ENCODE data around the gene FAM53B.

Gene FAM53B

DNA sequence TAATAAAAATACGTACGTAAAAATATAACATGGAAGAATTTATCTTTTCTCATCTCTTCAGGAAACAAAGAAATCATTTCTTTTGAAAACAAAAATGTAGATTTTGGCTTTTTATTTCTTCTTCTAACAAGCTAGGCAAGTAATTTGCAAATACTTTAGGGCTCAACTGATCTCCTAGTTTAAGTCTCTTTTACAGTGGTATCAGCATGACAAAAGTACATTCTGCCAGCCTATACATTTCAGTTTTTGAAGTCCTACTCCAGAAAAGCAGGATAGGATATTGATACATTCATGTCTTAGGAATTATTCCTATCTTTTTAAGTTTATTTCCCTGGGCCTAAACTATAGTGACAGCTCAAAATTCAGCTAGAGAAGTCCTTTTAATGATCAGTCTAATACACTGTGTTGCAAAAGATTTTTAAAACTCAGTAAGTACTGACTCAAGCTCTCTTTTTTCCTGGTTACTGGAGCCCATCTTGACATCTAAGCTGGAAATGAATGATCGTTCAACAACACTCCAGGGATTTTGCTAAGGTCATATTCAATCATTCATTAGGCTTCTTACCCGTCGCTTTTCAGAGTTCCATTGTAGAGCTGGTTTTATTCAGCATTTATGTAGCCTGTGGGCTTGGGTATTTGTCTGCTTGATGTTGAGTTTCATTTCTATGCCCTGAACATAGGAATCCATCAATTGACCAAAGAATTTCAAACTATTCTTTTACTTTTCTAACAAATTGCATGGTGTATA, 12.2 kb upstream of the FAM53B start:
- ATAC-seq: no peak

DNA sequence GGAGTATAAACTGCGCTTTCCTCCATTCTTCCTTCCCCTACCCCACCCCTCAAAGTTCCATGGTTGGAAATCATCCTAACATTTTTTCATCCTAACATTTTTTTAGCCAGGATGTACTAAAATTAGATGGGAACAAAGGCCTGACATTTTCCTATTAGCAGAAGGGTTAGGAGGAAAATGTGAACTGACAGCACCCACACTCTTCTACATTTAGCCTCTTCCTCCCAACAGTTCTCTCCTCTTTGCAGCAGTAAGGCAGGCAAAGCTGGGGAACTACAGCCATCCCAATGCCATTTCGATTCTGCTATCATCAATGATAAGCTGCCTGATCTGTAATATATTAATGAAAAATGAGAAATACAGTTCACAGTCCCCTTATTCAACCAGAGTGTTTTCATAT, 11.4 kb upstream of the FAM53B start:
- no peak for ATAC-seq
- no peak for TF ChIP-seq PPARA (CRISPR knock-in tag; IDR thresholded peaks at IDR 0.05; ENCODE audit: borderline replicate concordance)
- TF ChIP-seq ZNF70 (CRISPR knock-in tag; IDR thresholded peaks at IDR 0.05): no peak

More for the DNA sequence above, 12.2 kb upstream of the FAM53B start:
- TF ChIP-seq PPARA (CRISPR knock-in tag; IDR thresholded peaks at IDR 0.05; ENCODE audit: borderline replicate concordance): no peak
- no peak for TF ChIP-seq ZNF8 (CRISPR knock-in tag; IDR thresholded peaks at IDR 0.05)
- TF ChIP-seq, protein P1, sequence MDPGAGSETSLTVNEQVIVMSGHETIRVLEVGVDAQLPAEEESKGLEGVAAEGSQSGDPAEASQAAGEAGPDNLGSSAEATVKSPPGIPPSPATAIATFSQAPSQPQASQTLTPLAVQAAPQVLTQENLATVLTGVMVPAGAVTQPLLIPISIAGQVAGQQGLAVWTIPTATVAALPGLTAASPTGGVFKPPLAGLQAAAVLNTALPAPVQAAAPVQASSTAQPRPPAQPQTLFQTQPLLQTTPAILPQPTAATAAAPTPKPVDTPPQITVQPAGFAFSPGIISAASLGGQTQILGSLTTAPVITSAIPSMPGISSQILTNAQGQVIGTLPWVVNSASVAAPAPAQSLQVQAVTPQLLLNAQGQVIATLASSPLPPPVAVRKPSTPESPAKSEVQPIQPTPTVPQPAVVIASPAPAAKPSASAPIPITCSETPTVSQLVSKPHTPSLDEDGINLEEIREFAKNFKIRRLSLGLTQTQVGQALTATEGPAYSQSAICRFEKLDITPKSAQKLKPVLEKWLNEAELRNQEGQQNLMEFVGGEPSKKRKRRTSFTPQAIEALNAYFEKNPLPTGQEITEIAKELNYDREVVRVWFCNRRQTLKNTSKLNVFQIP (CRISPR knock-in tag; IDR thresholded peaks at IDR 0.05; ENCODE audit: borderline replicate concordance, low read depth): no peak
- no peak for TF ChIP-seq TOX (CRISPR knock-in tag; IDR thresholded peaks at IDR 0.05; ENCODE audit: borderline replicate concordance)
- TF ChIP-seq, protein P2, sequence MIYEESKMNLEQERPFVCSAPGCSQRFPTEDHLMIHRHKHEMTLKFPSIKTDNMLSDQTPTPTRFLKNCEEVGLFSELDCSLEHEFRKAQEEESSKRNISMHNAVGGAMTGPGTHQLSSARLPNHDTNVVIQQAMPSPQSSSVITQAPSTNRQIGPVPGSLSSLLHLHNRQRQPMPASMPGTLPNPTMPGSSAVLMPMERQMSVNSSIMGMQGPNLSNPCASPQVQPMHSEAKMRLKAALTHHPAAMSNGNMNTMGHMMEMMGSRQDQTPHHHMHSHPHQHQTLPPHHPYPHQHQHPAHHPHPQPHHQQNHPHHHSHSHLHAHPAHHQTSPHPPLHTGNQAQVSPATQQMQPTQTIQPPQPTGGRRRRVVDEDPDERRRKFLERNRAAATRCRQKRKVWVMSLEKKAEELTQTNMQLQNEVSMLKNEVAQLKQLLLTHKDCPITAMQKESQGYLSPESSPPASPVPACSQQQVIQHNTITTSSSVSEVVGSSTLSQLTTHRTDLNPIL (CRISPR knock-in tag; IDR thresholded peaks at IDR 0.05; ENCODE audit: low read depth): no peak
- TF ChIP-seq ESRRG (CRISPR knock-in tag; IDR thresholded peaks at IDR 0.05): no peak
- TF ChIP-seq ZC3H10 (CRISPR knock-in tag; IDR thresholded peaks at IDR 0.05): no peak
- TF ChIP-seq TCF4 (CRISPR knock-in tag; IDR thresholded peaks at IDR 0.05; ENCODE audit: borderline replicate concordance): no peak
- no peak for TF ChIP-seq ZFP30 (CRISPR knock-in tag; IDR thresholded peaks at IDR 0.05)
- TF ChIP-seq ZNF70 (CRISPR knock-in tag; IDR thresholded peaks at IDR 0.05): no peak
- TF ChIP-seq, protein P3, sequence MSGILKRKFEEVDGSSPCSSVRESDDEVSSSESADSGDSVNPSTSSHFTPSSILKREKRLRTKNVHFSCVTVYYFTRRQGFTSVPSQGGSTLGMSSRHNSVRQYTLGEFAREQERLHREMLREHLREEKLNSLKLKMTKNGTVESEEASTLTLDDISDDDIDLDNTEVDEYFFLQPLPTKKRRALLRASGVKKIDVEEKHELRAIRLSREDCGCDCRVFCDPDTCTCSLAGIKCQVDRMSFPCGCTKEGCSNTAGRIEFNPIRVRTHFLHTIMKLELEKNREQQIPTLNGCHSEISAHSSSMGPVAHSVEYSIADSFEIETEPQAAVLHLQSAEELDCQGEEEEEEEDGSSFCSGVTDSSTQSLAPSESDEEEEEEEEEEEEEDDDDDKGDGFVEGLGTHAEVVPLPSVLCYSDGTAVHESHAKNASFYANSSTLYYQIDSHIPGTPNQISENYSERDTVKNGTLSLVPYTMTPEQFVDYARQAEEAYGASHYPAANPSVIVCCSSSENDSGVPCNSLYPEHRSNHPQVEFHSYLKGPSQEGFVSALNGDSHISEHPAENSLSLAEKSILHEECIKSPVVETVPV (CRISPR knock-in tag; IDR thresholded peaks at IDR 0.05): no peak
- no peak for TF ChIP-seq BACH2 (CRISPR knock-in tag; IDR thresholded peaks at IDR 0.05; ENCODE audit: borderline replicate concordance)
- TF ChIP-seq, protein P4, sequence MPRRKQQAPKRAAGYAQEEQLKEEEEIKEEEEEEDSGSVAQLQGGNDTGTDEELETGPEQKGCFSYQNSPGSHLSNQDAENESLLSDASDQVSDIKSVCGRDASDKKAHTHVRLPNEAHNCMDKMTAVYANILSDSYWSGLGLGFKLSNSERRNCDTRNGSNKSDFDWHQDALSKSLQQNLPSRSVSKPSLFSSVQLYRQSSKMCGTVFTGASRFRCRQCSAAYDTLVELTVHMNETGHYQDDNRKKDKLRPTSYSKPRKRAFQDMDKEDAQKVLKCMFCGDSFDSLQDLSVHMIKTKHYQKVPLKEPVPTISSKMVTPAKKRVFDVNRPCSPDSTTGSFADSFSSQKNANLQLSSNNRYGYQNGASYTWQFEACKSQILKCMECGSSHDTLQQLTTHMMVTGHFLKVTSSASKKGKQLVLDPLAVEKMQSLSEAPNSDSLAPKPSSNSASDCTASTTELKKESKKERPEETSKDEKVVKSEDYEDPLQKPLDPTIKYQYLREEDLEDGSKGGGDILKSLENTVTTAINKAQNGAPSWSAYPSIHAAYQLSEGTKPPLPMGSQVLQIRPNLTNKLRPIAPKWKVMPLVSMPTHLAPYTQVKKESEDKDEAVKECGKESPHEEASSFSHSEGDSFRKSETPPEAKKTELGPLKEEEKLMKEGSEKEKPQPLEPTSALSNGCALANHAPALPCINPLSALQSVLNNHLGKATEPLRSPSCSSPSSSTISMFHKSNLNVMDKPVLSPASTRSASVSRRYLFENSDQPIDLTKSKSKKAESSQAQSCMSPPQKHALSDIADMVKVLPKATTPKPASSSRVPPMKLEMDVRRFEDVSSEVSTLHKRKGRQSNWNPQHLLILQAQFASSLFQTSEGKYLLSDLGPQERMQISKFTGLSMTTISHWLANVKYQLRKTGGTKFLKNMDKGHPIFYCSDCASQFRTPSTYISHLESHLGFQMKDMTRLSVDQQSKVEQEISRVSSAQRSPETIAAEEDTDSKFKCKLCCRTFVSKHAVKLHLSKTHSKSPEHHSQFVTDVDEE (CRISPR knock-in tag; IDR thresholded peaks at IDR 0.05): no peak
- TF ChIP-seq OSR1 (CRISPR knock-in tag; IDR thresholded peaks at IDR 0.05): no peak
- no peak for TF ChIP-seq ZNF565 (CRISPR knock-in tag; conservative IDR thresholded peaks at IDR 0.05; ENCODE audit: low read depth)
- TF ChIP-seq CSDC2 (CRISPR knock-in tag; IDR thresholded peaks at IDR 0.05): no peak
- TF ChIP-seq GLIS3 (CRISPR knock-in tag; IDR thresholded peaks at IDR 0.05): no peak

DNA sequence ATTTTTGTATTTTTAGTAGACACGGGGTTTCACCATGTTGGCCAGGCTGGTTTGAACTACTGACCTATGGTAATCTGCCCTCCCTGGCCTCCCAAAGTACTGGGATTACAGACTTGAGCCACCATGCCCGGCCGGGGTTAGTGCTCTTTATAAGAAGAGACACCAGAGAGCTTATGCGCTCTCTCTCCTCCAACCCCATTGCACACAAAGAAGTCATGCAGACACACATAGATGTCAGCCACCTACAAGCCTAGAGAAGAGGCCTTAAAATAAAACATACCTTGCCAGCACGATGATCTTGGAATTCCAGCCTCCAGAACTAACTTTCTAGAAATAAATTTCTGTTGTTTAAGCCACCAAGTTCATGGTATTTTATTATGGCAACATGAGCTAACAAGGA, 10.0 kb upstream of the FAM53B start:
- no peak for ATAC-seq
- TF ChIP-seq, protein P4 (CRISPR knock-in tag; IDR thresholded peaks at IDR 0.05): no peak
- TF ChIP-seq PPARA (CRISPR knock-in tag; IDR thresholded peaks at IDR 0.05; ENCODE audit: borderline replicate concordance) (no peak), ESRRG (CRISPR knock-in tag; IDR thresholded peaks at IDR 0.05) (no peak), ISL1 (CRISPR knock-in tag; IDR thresholded peaks at IDR 0.05) (no peak), CSDC2 (CRISPR knock-in tag; IDR thresholded peaks at IDR 0.05) (no peak)

All from SK-N-SH treated with all-trans-retinoic acid at 6 μM for 48 hours (cell line).